Measurements from ENCODE around the gene NUDT17. TPM values are rescaled to one million over a fixed set of nuclear protein-coding genes. Genes with fewer than 3 reads are reported as not detected.
"Not testable (repeated sequence)": the region's sequence is repeated elsewhere in the genome, so short reads cannot be mapped to it uniquely, and the experiment has no call there.

The NUDT17 gene
- total RNA-seq: 2.7 TPM

GRCh38 chr1:145845514-145846161, at the start of gene NUDT17:
TSS of gene NUDT17 (plus strand) at chr1:145845630. CDS start at chr1:145845641, 11 bp downstream.
- DNase-seq: peak; percentile 64

GRCh38 chr1:145796753-145797152, 48.7 kb upstream of the NUDT17 start:
- DNase-seq: no peak

DNA sequence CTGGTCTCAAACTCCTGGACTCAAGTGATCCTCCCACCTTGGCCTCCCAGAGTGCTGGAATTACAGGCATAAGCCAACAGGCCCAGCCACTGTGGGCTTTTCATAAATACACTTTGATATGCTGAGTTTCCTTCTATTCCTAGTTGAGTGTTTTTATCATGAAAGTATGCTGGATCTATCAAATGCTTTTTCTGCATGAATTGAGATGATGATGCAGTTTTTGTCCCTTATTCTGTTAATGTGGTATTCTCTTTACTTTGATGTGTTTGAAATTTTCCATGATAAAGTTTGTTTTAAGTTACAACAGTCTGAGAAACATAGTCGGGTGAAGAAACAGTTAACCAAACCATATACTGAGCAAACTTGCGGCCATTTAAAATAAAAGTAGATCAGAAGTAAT, 45.6 kb upstream of the NUDT17 start:
- DNase-seq: no peak

DNA sequence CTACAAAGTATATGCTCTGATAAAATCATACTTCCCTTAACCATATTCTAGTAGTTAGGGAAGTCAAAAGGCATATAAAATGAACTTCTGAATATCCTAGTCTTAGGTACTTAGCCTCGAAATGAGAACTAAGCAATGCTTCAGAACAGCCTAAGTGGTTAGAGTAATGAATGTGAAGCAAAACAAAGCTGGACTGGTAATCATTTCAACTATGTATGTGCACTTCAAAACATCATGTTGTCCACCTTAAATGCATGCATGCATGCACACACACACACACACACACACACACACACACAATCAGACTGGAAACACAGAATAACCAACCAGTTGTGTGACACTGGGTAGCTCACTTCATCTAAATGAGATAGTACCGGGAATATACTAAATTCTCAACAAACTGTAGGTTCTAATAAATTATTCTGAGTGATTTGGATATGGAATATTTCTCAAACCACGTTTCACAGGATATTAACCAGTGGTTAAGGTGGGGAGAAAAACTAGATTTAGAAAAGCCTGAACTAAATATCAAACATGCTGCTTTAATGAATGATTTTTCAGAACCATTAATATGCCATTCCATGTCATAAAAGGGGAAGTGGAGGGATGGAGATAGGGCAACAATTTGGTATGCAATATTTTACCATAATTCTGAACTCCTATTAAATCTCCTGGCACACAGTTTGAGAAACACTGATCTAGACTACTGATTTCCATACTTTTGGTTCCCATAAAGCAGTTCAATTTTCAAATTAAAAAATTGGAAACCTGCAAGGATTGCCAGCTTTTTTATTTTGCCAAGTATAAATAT, 41.0 kb upstream of the NUDT17 start:
- DNase-seq: no peak

DNA sequence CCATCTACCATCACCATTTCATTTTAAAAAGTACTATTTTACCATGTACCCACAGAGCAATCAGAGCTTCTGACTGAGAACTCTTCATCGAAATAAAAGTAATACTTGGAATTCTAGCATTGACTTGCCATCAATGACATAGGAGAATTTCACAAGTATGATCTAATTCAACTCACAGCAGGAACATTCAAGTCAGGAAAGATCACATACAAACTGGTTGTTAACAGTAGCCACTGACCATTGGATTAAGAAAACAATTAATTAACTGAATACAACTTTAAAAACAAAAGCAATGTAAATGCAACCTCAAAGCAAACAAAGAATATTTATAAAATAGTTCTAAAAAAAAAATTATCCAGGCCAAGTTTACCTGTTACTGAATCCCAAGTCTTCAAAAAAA, 40.4 kb upstream of the NUDT17 start:
- DNase-seq: no peak

DNA sequence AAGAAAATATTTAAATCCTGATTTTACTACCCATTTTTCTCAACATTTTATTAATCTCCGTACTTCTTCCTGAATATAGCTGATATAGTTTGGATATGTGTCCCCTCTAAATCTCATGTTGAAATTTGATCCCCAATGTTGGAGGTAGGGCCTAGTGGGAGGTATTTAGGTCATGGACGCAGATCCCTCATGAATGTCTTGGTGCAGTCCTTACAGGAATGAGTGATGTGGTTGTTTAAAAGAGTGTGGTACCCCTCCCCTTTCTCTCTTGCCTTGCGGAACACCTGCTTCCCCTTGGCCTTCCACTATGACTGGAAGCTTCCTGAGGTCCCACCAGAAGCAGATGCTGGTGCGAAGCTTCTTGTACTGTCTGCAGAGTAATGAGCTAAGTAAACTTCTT, 39.0 kb upstream of the NUDT17 start:
- DNase-seq: no peak

DNA sequence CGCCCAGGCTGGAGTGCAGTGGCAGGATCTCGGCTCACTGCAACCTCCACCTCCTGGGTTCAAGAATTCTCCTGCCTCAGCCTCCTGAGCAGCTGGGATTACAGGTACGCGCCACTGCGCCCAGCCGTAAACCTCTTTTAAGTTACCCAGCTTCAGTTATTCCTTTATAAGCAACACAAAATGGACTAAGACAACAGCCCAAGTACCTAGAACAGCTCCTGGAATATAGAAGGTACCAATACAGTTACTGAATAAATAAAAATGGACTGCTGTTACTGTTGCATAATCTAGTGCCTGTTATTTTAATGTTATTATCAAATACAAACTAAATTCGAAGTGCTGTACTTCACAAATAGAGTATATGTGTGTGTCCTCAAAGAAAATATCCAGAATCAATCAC, 38.6 kb upstream of the NUDT17 start:
- no peak for DNase-seq

GRCh38 chr1:145812977-145813810, 32.2 kb upstream of the NUDT17 start:
- DNase-seq: not testable (repeated sequence)

DNA sequence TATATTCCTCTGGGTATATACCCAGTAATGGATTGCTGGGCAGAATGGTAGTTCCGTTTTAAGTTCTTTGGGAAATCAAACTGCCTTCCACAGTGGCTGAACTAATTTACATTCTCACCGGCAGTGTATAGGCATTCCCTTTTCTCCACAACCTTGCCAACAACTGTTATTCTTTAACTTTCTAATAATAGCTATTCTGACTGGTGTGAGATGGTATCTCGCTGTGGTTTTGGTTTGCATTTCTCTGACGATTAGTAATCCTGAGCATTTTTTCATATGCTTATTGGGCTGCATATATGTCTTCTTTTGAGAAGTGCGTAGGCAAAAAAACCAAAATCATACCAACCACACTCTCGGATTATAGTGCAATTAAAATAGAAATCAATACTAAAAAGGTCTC, 27.3 kb upstream of the NUDT17 start:
- not testable (repeated sequence) for DNase-seq

DNA sequence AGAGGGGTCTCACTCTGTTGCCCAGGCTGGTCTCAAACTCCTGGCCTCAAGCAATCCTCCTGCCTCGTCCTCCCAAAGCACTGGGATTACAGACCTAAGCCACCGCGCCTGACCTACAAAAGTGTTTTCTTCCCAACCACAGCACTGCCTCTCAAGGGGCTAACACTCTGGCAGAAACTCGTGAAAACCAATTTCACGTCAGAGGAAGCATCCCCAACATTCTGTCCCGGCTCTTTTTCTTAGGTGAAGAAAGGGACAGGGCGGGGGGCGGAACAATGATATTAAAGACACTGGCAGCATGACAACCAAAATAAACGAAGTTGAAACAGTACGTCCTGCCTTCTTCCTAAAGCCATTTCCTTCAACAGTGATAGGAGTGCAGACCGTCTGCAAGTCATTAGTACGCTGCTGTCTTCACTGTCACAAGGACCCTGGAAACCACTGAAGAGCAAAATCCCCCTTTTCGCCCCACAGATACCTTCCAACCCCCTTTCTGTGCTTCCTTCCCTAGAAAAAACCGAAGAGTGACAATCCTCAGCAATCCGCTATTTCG, 22.6 kb upstream of the NUDT17 start:
- DNase-seq: not testable (repeated sequence)

GRCh38 chr1:145823565-145824498, 21.6 kb upstream of the NUDT17 start, which contains the start of the genes POLR3C and RNF115:
TSS of gene POLR3C (plus strand) at chr1:145824200. CDS start at chr1:145825777, 1,577 bp downstream.
TSS of gene RNF115 (minus strand) at chr1:145824095. CDS start at chr1:145823873, 222 bp downstream.
- DNase-seq: peak; percentile 90

- no peak for DNase-seq
Measured at GRCh38 chr1:145824499-145824842, 21.0 kb upstream of the NUDT17 start.

DNA sequence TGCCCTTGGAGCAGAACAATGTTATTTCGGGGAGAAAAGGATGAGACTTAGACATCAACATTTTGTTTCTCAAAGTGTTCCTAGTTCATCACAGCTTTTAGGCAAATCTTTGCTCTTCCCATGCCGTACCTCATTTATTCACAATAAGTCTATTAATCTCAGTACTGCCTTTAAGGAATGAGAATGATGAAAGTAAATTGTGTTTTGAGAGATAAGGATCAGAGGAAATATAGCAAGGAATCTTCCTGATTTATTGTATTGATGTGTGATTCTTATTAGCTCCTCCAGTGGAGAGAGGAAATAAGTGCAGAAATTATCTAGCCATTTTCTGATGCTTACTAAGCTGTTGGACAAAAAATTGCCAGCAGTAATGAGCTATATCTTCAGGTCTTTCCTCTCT, 19.4 kb upstream of the NUDT17 start:
- DNase-seq: no peak

- DNase-seq: no peak
Measured at GRCh38 chr1:145827966-145828365, 17.5 kb upstream of the NUDT17 start.

DNA sequence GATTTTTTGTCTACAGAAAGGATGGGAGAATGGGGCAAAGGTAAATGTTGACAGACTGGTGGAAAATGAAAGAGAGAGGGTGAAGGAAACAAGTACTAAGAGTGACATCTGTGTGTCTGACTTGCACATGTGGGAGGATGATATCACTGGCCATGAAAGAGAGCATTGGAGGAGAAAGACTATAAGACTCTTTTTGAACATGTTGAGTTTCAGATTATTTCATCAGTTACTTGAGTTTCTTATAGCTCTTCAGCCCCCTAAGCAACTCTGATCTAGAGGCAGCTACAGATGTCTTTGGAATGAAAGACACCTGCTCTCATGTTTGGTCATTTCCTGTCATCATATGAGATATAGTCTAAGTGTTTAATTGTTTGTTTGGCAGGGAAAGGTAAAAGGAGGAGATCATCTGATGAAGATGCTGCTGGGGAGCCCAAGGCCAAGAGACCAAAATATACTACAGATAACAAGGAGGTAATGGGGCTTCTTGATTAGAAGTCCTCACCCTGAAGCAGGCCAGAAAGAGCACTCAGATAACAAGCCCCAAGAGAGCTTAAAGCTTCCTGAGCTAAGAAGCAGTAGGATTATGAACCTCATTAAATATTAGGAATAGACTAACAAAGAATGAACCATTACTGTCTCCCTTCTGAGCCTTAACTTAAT, 16.9 kb upstream of the NUDT17 start:
- no peak for DNase-seq

- not testable (repeated sequence) for DNase-seq
Measured at GRCh38 chr1:145830810-145831209, 14.6 kb upstream of the NUDT17 start.

- no peak for DNase-seq
Measured at GRCh38 chr1:145837656-145838055, 7.8 kb upstream of the NUDT17 start.

DNA sequence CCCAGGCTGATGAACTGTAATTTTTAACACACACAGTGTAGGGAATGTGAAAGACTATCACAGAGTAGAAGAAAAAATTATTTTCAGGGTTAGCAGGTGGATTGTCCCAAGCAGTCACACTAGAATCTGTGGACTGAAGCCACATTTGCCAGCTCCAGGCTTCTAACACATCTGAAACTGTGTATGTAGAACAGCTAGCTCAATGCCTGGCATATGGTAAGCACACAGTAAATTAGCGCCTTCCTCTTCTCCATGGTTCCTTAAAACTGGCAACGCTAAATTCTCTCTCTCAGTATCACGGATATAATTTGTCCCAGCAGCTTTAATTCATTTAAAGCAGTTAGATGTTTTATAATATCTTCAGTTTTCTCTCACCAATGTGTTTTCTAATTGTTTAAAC, 2.4 kb upstream of the NUDT17 start:
- no peak for DNase-seq

GRCh38 chr1:145845144-145845513, 301 bp upstream of the NUDT17 start:
- no peak for DNase-seq

- no peak for DNase-seq
Measured at GRCh38 chr1:145846201-145846612, 777 bp downstream of the NUDT17 start.

DNA sequence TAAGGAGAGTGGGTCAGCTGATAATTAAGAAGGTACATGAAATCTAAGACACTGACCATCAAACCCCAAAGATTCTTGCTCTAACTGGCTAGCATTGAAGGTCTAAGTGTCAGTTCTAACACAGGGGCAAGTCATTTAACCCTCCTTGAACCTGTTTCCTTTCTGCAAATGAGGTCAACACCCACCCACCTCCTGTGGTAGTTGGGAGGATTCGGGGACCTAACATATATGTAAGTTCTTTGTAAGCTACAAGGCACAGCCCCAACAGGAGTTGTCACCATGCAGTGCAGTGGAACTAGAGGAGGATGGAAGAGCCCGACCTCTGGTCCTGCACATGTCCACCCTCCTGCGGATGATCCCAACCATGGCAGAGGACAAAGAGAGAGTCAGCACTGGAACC, 2.4 kb downstream of the NUDT17 start:
- DNase-seq: no peak
